HG03571 (cell line): Measurements from ENCODE around the gene KCNQ1.

Experiments used
- ATAC-seq: cut with Tn5 transposase; IDR thresholded peaks from one replicate; pipeline ENCODE4 v1.9.1; 2021; ENCODE audit not compliant: unreplicated experiment

KCNQ1 gene

GRCh38 chr11:2774173-2775082 is 329.6 kb downstream of the KCNQ1 start:
- ATAC-seq = no peak

GRCh38 chr11:2775083-2775625 is 330.3 kb downstream of the KCNQ1 start:
- no peak for ATAC-seq

GRCh38 chr11:2775626-2776350 is 331.0 kb downstream of the KCNQ1 start:
- ATAC-seq = no peak

DNA sequence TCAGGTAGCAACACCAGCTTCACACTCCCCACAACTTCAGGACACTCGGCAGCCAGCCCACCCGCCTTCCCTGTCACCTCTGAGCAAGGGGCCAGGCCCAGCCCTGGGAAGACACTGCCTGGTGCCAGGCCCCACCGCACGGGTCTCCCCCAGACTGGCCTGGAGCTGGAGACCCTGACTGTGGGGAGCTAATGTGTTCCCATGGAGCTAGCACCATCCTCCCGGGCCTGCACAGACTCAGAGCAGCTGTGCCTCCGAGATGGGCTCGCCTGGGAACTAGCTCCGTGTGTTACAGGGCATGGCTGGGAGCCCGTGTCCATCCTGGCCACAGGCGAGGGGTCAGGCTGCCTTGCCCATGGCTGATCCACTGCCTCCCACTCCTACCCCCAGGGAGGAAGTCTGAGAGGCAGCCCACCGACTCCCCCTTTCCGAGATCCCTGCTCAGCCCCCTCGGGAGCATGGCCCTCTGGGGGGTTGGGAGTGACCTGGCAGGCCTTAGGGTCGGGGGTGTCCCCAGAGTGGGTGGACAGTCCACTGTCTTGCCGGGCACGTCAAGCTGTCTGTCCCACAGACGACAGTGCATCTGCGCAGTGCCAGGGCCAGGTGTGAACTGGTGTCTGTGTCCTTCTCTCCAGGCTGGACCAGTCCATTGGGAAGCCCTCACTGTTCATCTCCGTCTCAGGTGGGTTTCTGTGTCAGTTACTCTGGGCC is 331.7 kb downstream of the KCNQ1 start:
- ATAC-seq = no peak

GRCh38 chr11:2777386-2777785 is 332.6 kb downstream of the KCNQ1 start:
- no peak for ATAC-seq

- no peak for ATAC-seq
Observed at GRCh38 chr11:2777871-2778629, 333.2 kb downstream of the KCNQ1 start.

DNA sequence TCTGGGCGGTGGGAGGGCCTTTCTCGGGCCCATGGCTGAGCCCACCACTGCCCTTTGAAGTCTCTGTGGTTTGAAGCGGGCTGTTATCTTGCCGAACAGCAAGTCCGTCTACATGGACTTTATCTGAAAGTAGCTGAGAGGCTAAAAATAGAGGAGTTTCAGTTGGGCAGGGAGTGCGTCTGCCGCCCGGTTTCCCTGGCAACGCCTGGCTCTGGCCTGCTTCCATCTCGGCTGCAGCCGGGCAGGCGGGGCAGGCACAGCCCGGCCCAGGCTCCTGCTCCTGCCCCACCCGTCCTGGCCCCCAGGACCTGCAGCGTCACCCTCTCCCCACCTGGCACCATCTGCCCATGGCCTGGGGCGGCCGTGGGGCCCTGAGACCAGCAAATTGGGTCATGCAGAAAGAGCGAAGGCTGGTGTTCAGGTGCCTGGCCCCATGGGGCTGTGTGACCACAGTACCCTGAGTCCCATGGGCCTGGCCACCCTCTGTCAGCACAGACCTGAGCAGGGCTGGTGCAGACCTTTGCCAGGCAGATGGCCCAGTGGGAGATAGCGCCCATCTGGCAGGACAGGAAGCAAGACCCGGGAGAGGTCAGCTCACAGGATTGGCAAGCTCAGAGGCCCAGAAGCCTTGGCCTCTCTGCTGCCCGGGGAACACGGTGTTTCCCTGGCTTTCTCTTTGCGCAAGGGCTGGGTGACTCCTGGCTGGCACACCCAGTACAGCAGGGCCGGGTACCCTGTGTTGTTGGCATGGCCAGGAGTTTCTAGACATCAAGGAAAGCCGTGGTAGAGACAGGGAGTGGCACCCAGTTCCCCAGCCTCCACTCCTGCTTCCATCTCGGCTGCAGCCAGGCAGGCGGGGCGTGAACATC is 334.1 kb downstream of the KCNQ1 start:
- ATAC-seq = no peak

GRCh38 chr11:2779499-2779980 is 334.7 kb downstream of the KCNQ1 start:
- no peak for ATAC-seq

GRCh38 chr11:2779981-2780849 is 335.4 kb downstream of the KCNQ1 start:
- ATAC-seq = no peak

- ATAC-seq = no peak
Observed at GRCh38 chr11:2780850-2781407, 336.1 kb downstream of the KCNQ1 start.

DNA sequence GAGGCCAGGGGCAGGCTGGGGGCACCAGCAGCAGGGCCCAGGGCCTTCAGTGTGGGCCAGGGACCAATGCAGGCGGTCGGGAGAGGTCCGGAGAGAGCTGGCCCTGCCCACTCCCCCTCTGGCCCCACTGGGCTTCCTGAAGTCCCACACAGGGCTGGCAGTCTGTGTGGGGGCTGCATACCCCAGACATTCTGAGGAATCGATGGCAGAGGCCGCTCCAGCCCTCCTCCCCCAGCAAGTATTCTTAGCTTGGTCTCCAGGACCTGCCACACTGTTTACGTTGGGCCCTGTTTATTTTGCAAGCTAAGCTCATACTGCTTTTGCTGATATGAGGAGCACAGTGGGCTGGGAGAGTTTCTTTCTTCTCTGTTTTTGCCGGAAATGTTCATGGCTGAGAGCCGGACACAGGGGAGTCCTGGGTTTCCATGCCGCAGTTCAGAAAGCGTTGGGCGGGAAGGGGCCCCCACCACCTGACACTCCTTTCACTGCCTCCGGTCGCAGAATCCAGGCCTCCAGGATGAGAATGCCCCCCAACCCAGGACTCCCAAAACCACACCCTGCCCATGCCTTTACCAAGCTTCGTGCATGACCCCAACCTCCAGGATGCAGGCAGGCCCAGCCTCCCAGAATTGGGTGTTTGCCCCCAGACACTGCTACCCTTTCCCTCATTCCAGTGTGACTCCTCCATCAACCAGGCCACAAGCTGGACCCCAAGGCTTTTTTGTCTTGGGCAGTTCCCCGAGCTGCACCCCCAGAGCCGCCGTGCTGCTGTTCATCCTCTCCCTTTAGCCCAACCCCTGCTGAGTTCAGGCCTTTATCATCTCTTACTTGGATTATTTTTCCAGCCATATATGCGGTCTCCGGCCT is 336.8 kb downstream of the KCNQ1 start:
- ATAC-seq = no peak

GRCh38 chr11:2782769-2783168 is 338.0 kb downstream of the KCNQ1 start:
- ATAC-seq = no peak

DNA sequence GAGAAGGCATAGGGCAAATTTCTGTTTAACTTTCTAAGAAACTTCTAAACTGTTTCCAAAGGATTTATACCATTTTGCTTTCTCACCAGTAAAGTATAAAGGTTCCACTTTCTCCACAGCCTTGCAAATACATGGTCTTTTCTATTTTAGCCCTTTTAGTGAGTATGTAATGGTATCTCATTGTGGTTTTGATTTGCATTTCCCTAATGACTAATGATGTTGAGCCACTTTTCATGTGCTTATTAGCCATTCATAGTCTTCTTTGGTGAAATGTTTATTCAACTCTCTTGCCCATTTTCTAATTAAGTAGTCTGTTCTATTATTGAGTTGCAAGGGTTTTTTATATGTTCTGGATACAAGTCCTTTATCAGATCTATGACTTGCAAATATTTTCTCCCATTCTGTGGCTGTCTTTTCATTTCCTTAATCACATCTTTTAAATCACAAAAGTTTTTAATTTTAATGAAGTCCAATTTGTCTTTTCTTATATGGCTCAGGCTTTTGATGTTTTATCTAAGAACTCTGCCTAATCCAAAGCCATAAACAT is 338.8 kb downstream of the KCNQ1 start:
- no peak for ATAC-seq

- no peak for ATAC-seq
Observed at GRCh38 chr11:2787816-2788167, 343.0 kb downstream of the KCNQ1 start.

- no peak for ATAC-seq
Observed at GRCh38 chr11:2788168-2789071, 343.6 kb downstream of the KCNQ1 start.

DNA sequence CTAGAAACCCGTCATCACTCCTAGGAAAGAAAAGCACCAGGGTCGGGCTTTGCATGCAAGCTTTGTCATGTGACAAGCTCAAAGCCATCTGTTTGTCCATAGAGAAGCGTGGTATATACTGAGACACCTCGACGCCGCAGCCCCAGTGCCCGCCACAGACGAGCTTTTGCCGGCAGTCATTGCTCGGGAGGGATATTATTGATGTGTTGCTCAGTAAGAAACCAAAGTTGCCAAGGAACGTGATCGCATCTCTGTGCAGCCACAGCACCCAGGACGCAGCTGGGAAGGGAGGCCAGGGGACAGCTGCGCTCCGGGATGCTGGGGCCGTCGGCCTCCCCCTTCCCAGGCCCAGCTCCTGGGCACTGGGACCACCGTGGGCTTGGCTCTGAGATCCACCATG is 344.5 kb downstream of the KCNQ1 start:
- no peak for ATAC-seq
